Right hindlimb (tissue), 1 donor: Measurements from ENCODE around the gene COL23A1.
"Not testable (repeated sequence)": the region's sequence is repeated elsewhere in the genome, so short reads cannot be mapped to it uniquely, and the experiment has no call there.

Source experiments
- DNase-seq: peaks from one replicate; pipeline ENCODE4 v3.0.0-alpha.2; 2018

The COL23A1 gene

GRCh38 chr5:178502401-178503100 is 87.6 kb downstream of the COL23A1 start:
- no peak for DNase-seq

- no peak for DNase-seq
Observed at GRCh38 chr5:178499352-178499751, 90.8 kb downstream of the COL23A1 start.

- DNase-seq, result no peak
Observed at GRCh38 chr5:178496642-178497041, 93.6 kb downstream of the COL23A1 start.

- DNase-seq, result no peak
Observed at GRCh38 chr5:178496214-178496613, 94.0 kb downstream of the COL23A1 start.

GRCh38 chr5:178495706-178496105 is 94.5 kb downstream of the COL23A1 start:
- no peak for DNase-seq

GRCh38 chr5:178492278-178492677 is 97.9 kb downstream of the COL23A1 start:
- DNase-seq, result no peak

- no peak for DNase-seq
Observed at GRCh38 chr5:178490935-178491652, 99.1 kb downstream of the COL23A1 start.

- no peak for DNase-seq
Observed at GRCh38 chr5:178489271-178489976, 100.8 kb downstream of the COL23A1 start.

GRCh38 chr5:178488696-178489095 is 101.5 kb downstream of the COL23A1 start:
- DNase-seq, result no peak

GRCh38 chr5:178487911-178488600 is 102.1 kb downstream of the COL23A1 start:
- DNase-seq, result no peak

GRCh38 chr5:178486878-178487512 is 103.2 kb downstream of the COL23A1 start:
- not testable (repeated sequence) for DNase-seq

- no peak for DNase-seq
Observed at GRCh38 chr5:178486239-178486641, 104.0 kb downstream of the COL23A1 start.

GRCh38 chr5:178483620-178484019 is 106.6 kb downstream of the COL23A1 start:
- DNase-seq, result no peak

- DNase-seq, result no peak
Observed at GRCh38 chr5:178479261-178479660, 110.9 kb downstream of the COL23A1 start.

- no peak for DNase-seq
Observed at GRCh38 chr5:178478370-178478769, 111.8 kb downstream of the COL23A1 start.

- no peak for DNase-seq
Observed at GRCh38 chr5:178477802-178478201, 112.4 kb downstream of the COL23A1 start.

GRCh38 chr5:178476972-178477754 is 113.0 kb downstream of the COL23A1 start:
- no peak for DNase-seq

GRCh38 chr5:178476531-178476930 is 113.7 kb downstream of the COL23A1 start:
- DNase-seq, result no peak

- no peak for DNase-seq
Observed at GRCh38 chr5:178475422-178475821, 114.8 kb downstream of the COL23A1 start.

GRCh38 chr5:178474562-178475184 is 115.5 kb downstream of the COL23A1 start:
- no peak for DNase-seq

GRCh38 chr5:178473854-178474253 is 116.3 kb downstream of the COL23A1 start:
- DNase-seq, result no peak
